WTC11 (cell line): ENCODE measurements around the gene TAS1R1. TPM values are rescaled to one million over a fixed set of nuclear protein-coding genes. Genes with fewer than 3 reads are reported as not detected.
A peak's percentile ranks its signal among the peaks of the same experiment; 100 is the strongest.
"Not testable (repeated sequence)": the region's sequence is repeated elsewhere in the genome, so short reads cannot be mapped to it uniquely, and the experiment has no call there.

Experiments
- ATAC-seq: fragments of 200-7000 bp; cut with Tn5 transposase; 2 replicates; pipeline ENCODE4 v1.10.0; 2021; ENCODE audit warnings: mild to moderate bottlenecking, moderate library complexity
- CTCF ChIA-PET: fragments of 300-600 bp; sonication (Branson Sonifier 250); formaldehyde crosslinking; loops from one replicate; lab custom pipeline; 2021; ENCODE audit warnings: antibody characterized with exemption; lab: Charles Lee
- POLR2A ChIA-PET: fragments of 350-600 bp; sonication (Branson Sonifier 250); formaldehyde crosslinking; loops from one replicate; lab custom pipeline; 2021; ENCODE audit warnings: antibody characterized with exemption; lab: Charles Lee
- DNase-seq: peaks from one replicate; pipeline ENCODE4 v3.0.0; 2021; ENCODE audit warnings: low spot score
- H3K27ac Mint-ChIP-seq: 2 replicates; pipeline ENCODE4 v1.8.0; 2021; ENCODE audit warnings: mixed read lengths
- H3K27me3 Mint-ChIP-seq: 2 replicates; pipeline ENCODE4 v1.8.0; 2021; ENCODE audit warnings: low read depth, mild to moderate bottlenecking, moderate library complexity, mixed read lengths
- H3K36me3 Mint-ChIP-seq: 2 replicates; pipeline ENCODE4 v1.8.0; 2021; ENCODE audit warnings: mixed read lengths
- H3K4me1 Mint-ChIP-seq: 2 replicates; pipeline ENCODE4 v1.8.0; 2022; ENCODE audit warnings: mixed read lengths
- H3K4me3 Mint-ChIP-seq: 2 replicates; pipeline ENCODE4 v1.8.0; 2021; ENCODE audit warnings: mild to moderate bottlenecking, moderate library complexity, mixed read lengths
- H3K9me3 Mint-ChIP-seq: 2 replicates; pipeline ENCODE4 v1.8.0; 2021; ENCODE audit warnings: mixed read lengths
- E2F1 ChIP-seq: sonication (generic); formaldehyde crosslinking; IDR thresholded peaks from 2 replicates; pipeline ENCODE4 v1.8.0; 2022; ENCODE audit warnings: mild to moderate bottlenecking, missing genetic modification reagents
- E2F4 ChIP-seq: sonication (generic); formaldehyde crosslinking; IDR thresholded peaks from 2 replicates; pipeline ENCODE4 v1.8.1; 2022; ENCODE audit warnings: low read depth, mild to moderate bottlenecking, moderate library complexity, missing genetic modification reagents, borderline replicate concordance
- ELF4 ChIP-seq: sonication (generic); formaldehyde crosslinking; IDR thresholded peaks from 2 replicates; pipeline ENCODE4 v1.8.1; 2022; ENCODE audit warnings: low read depth, mild to moderate bottlenecking, moderate library complexity, missing genetic modification reagents
- FOXJ3 ChIP-seq: sonication (generic); formaldehyde crosslinking; IDR thresholded peaks from 2 replicates; pipeline ENCODE4 v1.9.0; 2021; ENCODE audit warnings: missing genetic modification reagents, mild to moderate bottlenecking, borderline replicate concordance
- GRHL2 ChIP-seq: fragments of 250-450 bp; sonication (Bioruptor Pico); IDR thresholded peaks from 2 replicates; pipeline ENCODE4 v1.8.0; 2022; ENCODE audit warnings: mild to moderate bottlenecking, moderate library complexity; ENCODE audit not compliant: insufficient replicate concordance, severe bottlenecking
- HMGA2 ChIP-seq: fragments of 250-450 bp; sonication (Bioruptor Pico); IDR thresholded peaks from 2 replicates; pipeline ENCODE4 v1.4.0; 2021; ENCODE audit warnings: mild to moderate bottlenecking, moderate library complexity
- MYBL2 ChIP-seq: sonication (generic); formaldehyde crosslinking; IDR thresholded peaks from 2 replicates; pipeline ENCODE4 v1.8.1; 2023; ENCODE audit warnings: mild to moderate bottlenecking, moderate library complexity, missing genetic modification reagents
- NFE2L1 ChIP-seq: sonication (generic); formaldehyde crosslinking; IDR thresholded peaks from 2 replicates; pipeline ENCODE4 v1.8.1; 2023; ENCODE audit warnings: missing genetic modification reagents
- NFYB ChIP-seq: sonication (generic); formaldehyde crosslinking; conservative IDR thresholded peaks from 2 replicates; pipeline ENCODE4 v1.8.0; 2022; ENCODE audit warnings: low read depth, missing genetic modification reagents
- NR1H2 ChIP-seq: sonication (generic); formaldehyde crosslinking; IDR thresholded peaks from 2 replicates; pipeline ENCODE4 v1.9.0; 2021; ENCODE audit warnings: mild to moderate bottlenecking, moderate library complexity, missing genetic modification reagents
- NR3C1 ChIP-seq: sonication (generic); formaldehyde crosslinking; conservative IDR thresholded peaks from 2 replicates; pipeline ENCODE4 v1.8.1; 2023; ENCODE audit warnings: low read depth, mild to moderate bottlenecking, missing genetic modification reagents
- SOX15 ChIP-seq: fragments of 250-450 bp; sonication (Bioruptor Pico); IDR thresholded peaks from 2 replicates; pipeline ENCODE4 v1.9.0; 2021; ENCODE audit warnings: mild to moderate bottlenecking
- SP1 ChIP-seq: sonication (generic); formaldehyde crosslinking; conservative IDR thresholded peaks from 2 replicates; pipeline ENCODE4 v1.8.1; 2022; ENCODE audit warnings: missing genetic modification reagents
- TP53 ChIP-seq: sonication (generic); formaldehyde crosslinking; IDR thresholded peaks from 2 replicates; pipeline ENCODE4 v1.8.1; 2023; ENCODE audit warnings: mild to moderate bottlenecking, missing genetic modification reagents
- ZMAT4 ChIP-seq: fragments of 250-450 bp; sonication (Bioruptor Pico); IDR thresholded peaks from 2 replicates; pipeline ENCODE4 v1.9.0; 2021; ENCODE audit warnings: mild to moderate bottlenecking
- ZNF121 ChIP-seq: sonication (generic); formaldehyde crosslinking; IDR thresholded peaks from 2 replicates; pipeline ENCODE4 v1.8.0; 2023; ENCODE audit warnings: missing genetic modification reagents
- ZNF138 ChIP-seq: sonication (generic); formaldehyde crosslinking; conservative IDR thresholded peaks from 2 replicates; pipeline ENCODE4 v1.8.1; 2022; ENCODE audit warnings: mild to moderate bottlenecking, moderate library complexity, missing genetic modification reagents
- ZNF219 ChIP-seq: sonication (generic); formaldehyde crosslinking; IDR thresholded peaks from 2 replicates; pipeline ENCODE4 v1.8.0; 2023; ENCODE audit warnings: missing genetic modification reagents, mild to moderate bottlenecking, borderline replicate concordance
- ZNF416 ChIP-seq: fragments of 250-450 bp; sonication (Bioruptor Pico); IDR thresholded peaks from 2 replicates; pipeline ENCODE4 v1.9.0; 2021; ENCODE audit warnings: mild to moderate bottlenecking, inconsistent platforms
- total RNA-seq: library from RNA; stranded (reverse); gene quantifications from 3 replicates; pipeline ENCODE4 v1.2.3, GENCODE V29; 2021
- TF ChIP-seq, protein P1 (sequence below): sonication (generic); formaldehyde crosslinking; IDR thresholded peaks from 2 replicates; pipeline ENCODE4 v1.8.1; 2022; ENCODE audit warnings: mild to moderate bottlenecking, moderate library complexity, missing genetic modification reagents

The TAS1R1 gene
- total RNA-seq, 1 experiment from 2014 or later, result 0.11 TPM

- H3K36me3 Mint-ChIP-seq, result peaks cover 21% of the 10 kb centered on the region
- H3K4me1 Mint-ChIP-seq, result peaks cover 22% of the 10 kb centered on the region
- H3K27me3 Mint-ChIP-seq, result no peaks in the 10 kb centered on the region; the same call in 1 of the 2 replicates
- CTCF ChIA-PET, result interaction anchor here (1.1 to 1.4 kb wide), 2 partner anchors 17 to 45 kb away, joined by 3 to 7 read pairs; partner anchors contain the start of genes NOL9 and TAS1R1
- H3K27ac Mint-ChIP-seq, result no peak overlapping the region
- no peak for TF ChIP-seq NR1H2 (CRISPR knock-in tag)
- TF ChIP-seq ZNF138, result no peak
- no peak for TF ChIP-seq E2F1 (CRISPR knock-in tag)
- TF ChIP-seq ELF4, result no peak
- TF ChIP-seq TP53 (CRISPR knock-in tag), result no peak
- no peak for TF ChIP-seq HMGA2 (CRISPR knock-in tag)
- TF ChIP-seq ZNF416 (CRISPR knock-in tag), result no peak
- TF ChIP-seq, protein P1, sequence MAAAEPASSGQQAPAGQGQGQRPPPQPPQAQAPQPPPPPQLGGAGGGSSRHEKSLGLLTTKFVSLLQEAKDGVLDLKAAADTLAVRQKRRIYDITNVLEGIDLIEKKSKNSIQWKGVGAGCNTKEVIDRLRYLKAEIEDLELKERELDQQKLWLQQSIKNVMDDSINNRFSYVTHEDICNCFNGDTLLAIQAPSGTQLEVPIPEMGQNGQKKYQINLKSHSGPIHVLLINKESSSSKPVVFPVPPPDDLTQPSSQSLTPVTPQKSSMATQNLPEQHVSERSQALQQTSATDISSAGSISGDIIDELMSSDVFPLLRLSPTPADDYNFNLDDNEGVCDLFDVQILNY (CRISPR knock-in tag), result no peak
- TF ChIP-seq NFE2L1, result no peak
- TF ChIP-seq ZNF219 (CRISPR knock-in tag), result no peak
- no peak for TF ChIP-seq SOX15
- TF ChIP-seq E2F4 (CRISPR knock-in tag), result no peak
- no peak for TF ChIP-seq GRHL2 (CRISPR knock-in tag)
- no peak for TF ChIP-seq SP1
- TF ChIP-seq ZNF121 (CRISPR knock-in tag), result no peak
- TF ChIP-seq NFYB (CRISPR knock-in tag), result no peak
- no peak for TF ChIP-seq MYBL2 (CRISPR knock-in tag)
- TF ChIP-seq FOXJ3 (CRISPR knock-in tag), result no peak
- TF ChIP-seq NR3C1, result no peak
- no peak for TF ChIP-seq ZMAT4 (CRISPR knock-in tag)
- no peak for ATAC-seq
- POLR2A ChIA-PET, result no interaction called here
- no peak overlapping the region for H3K4me3 Mint-ChIP-seq
- no peak for DNase-seq
- H3K9me3 Mint-ChIP-seq, result no peaks in the 10 kb centered on the region
Measured at GRCh38 chr1:6599141-6599975, 44.3 kb downstream of the TAS1R1 start.

GRCh38 chr1:6599991-6600390 is 44.9 kb downstream of the TAS1R1 start:
- H3K9me3 Mint-ChIP-seq, ATAC-seq, DNase-seq, H3K27me3 Mint-ChIP-seq, POLR2A ChIA-PET, H3K27ac Mint-ChIP-seq: not testable (repeated sequence)
- peaks cover 19% of the 10 kb centered on the region for H3K36me3 Mint-ChIP-seq
- H3K4me1 Mint-ChIP-seq, result peaks cover 23% of the 10 kb centered on the region
- CTCF ChIA-PET, result interaction anchor here (0.8 to 1.4 kb wide), 4 partner anchors 16 to 160 kb away, joined by 3 to 7 read pairs (median 4); partner anchors contain the start of genes NOL9 and TAS1R1
- H3K4me3 Mint-ChIP-seq, result peak overlapping the region; percentile 80
